Forelimb muscle (tissue), 1 donor: Measurements from ENCODE around the gene OR1D5. TPM values are rescaled to one million over a fixed set of nuclear protein-coding genes. Genes with fewer than 3 reads are reported as not detected.
"Not testable (repeated sequence)": the region's sequence is repeated elsewhere in the genome, so short reads cannot be mapped to it uniquely, and the experiment has no call there.

ENCODE experiments used
- DNase-seq: peaks from one replicate; pipeline ENCODE4 v3.0.0-alpha.2; 2013; ENCODE audit warnings: low read depth
- polyA plus RNA-seq: library from polyadenylated mRNA; unstranded; fragments of 120-200 nt; gene quantifications from one replicate; pipeline ENCODE4 v1.2.1, GENCODE V29; 2013; ENCODE audit not compliant: insufficient read length

OR1D5 gene
- polyA plus RNA-seq, 1 donor, result not detected

- DNase-seq, result no peak
Measured at GRCh38 chr17:3032258-3033247, 30.9 kb downstream of the OR1D5 start.

GRCh38 chr17:3030852-3031470, 32.4 kb downstream of the OR1D5 start:
- DNase-seq, result not testable (repeated sequence)

GRCh38 chr17:3030096-3030495, 33.3 kb downstream of the OR1D5 start:
- DNase-seq, result no peak

DNA sequence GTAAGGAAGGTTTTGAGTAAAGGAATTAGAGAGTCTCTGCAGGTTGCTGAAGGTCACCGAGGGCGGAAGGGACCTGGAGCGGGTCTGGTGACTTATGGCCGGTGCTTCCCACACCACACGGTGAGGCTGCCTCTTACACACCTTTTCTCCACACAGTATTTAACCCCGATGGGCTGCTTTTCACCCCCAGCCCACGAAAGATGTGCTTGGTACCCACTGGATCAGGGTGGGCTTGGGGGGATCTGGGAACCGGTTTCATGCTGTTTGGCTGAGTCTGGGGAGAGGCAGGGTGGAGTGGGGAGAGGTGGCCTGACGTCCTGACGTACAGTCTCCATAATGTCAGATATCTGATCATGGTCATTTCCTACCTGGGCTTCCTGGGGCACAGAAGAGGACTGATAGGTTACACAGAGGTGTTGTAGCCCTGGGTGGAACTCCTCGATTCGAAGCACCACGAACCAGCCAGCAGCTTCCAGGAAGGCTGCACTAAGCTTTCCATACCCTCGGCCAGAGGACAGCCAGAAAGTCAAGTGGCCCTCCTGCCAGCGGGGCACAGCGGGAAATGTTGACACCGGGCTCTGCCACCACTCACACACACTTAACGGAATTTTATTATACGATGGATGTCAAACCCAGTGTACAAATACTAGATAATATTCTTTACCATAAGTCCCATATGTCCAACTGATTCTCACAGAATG, 34.0 kb downstream of the OR1D5 start:
- no peak for DNase-seq

DNA sequence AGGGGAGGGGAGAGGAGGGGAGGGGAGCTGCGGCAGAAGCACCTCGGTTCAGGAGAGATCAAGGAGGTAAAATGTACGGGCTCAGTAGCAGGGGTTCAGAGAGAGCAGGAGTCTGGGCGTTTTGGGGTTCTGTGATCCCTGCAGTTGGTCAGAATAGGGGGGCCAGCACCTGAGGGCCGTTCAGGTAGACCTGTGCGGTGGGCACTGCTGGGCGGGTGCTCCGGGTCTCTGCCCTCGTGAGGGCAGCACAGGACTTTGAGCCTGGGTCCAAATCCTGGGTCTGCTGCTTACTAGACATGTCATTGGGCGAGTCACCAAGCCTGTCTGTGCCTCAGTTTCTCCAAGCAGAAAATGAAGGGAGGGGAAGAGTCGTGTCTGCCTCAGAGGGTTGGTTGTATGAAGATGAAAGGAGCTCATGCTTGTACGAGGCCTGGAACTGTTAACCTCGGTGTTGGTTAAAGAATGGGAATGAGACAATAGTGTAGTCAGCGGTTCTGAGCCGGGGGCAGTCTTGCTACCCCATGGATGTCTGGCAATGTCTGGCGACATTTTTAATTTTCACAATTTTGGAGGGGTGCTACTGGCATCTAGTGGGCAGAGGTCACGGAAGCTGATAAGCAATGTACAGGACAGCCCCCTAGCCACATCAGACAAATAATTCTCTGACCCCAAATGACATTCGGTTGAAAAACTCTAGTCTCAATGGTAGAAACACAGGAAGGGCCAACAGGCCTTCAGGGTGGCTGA, 35.4 kb downstream of the OR1D5 start:
- DNase-seq, result no peak

GRCh38 chr17:3026856-3027751, 36.3 kb downstream of the OR1D5 start:
- DNase-seq, result no peak

DNA sequence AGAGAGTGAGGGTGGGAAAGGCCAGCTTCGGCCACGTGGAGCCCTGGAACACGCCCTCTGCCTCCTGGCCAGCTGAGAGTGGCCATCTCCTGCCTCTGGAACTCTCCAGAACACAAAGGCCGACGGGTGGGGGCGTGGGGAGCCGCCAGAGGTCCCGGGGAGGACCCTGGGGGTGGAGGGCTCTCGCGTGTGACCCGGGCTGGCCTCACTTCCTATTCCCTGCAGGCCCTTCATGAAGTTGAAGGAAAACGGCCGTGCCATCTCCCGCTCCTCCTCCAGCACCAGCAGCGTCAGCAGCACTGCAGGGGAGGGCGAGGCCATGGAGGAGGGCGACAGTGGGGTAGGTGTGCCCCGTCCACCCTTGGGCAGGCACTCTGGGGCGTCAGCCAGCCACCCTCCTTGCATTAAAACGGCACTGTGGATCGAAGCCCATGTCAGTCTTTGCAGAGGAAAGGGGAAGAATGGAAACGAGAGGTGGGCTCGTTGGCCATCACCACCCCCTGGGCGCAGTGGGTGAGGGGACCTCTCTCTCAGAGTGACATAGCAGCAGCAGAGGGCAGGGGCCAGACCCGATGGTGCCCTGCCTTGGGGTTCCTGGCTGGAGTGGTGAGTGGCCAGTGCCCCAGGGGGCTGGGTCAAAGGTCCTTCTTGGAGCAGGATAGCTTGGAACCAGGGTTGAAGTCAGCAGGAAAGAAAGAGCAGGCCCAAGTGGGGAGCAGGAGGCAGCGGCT, 37.1 kb downstream of the OR1D5 start:
- DNase-seq, result no peak

GRCh38 chr17:3025421-3026124, 37.8 kb downstream of the OR1D5 start:
- no peak for DNase-seq

GRCh38 chr17:3024346-3024745, 39.1 kb downstream of the OR1D5 start:
- no peak for DNase-seq

GRCh38 chr17:3022197-3022596, 41.2 kb downstream of the OR1D5 start:
- DNase-seq, result no peak

GRCh38 chr17:3020381-3020780, 43.0 kb downstream of the OR1D5 start:
- no peak for DNase-seq

GRCh38 chr17:3019761-3020160, 43.6 kb downstream of the OR1D5 start:
- DNase-seq, result no peak

DNA sequence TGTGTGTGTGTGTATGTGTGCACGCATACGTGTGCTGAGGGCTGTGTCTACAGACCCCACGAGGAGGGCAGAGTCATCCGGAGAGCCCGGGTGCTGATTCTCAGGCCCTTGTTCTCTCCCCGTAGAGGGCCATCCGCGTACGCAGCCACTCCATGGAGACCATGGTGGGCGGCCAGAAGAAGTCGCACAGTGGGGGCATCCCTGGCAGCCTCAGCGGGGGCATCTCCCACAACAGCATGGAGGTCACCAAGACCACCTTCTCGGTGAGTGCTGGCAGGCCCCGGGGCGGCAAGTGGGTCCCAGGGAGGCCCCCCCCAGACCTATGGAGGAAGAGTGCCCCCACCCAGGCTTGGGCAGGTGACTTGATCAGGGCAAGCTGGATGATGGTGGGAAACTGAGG, 45.5 kb downstream of the OR1D5 start:
- DNase-seq, result no peak

- DNase-seq, result no peak
Measured at GRCh38 chr17:3015890-3016289, 47.5 kb downstream of the OR1D5 start.

- DNase-seq, result no peak
Measured at GRCh38 chr17:3012926-3013581, 50.4 kb downstream of the OR1D5 start.
